ENCODE results near the gene CCDC187.
"Not testable (repeated sequence)": the region's sequence is repeated elsewhere in the genome, so short reads cannot be mapped to it uniquely, and the experiment has no call there.

The CCDC187 gene

GRCh38 chr9:136326761-136327303, 22.9 kb upstream of the CCDC187 start:
- no peak for DNase-seq (ENCODE audit: low spot score)

DNA sequence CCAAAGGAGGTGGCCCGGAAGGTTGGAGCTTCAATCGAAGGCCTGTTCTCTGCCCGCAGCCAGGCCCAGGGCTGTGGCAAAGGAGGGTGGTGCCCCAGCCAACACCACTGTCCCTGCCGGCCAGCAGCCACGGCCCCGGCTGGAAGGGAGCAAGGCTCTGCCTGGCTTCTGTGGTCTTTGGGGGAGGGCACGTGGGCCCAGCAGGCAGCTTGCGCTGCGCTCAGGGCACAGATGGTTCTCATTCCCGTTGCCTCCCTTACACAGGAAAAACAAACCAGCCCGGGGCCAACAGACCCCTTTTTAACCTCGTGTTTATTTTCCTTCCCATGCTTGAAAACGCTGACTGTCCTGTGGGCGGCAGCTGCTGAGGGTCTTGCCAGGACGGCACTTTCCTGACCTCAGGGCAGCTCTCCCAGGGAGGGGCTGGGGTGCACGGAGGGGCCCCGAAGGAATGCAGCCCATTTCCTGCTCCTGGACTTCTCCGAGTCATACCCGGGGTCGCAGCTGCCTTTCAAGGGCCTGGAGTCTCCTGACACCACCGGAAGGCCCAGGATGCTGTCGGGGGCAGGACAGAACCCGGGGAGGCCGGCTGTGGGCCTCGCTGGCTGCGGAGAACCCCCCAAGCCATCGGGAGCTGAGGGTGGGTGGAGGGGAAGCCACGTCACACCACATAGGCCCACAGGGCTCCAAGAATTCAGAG, 22.3 kb upstream of the CCDC187 start:
- no peak for DNase-seq (ENCODE audit: low spot score)

GRCh38 chr9:136325358-136325757, 21.5 kb upstream of the CCDC187 start:
- no peak for DNase-seq (ENCODE audit: low spot score)

DNA sequence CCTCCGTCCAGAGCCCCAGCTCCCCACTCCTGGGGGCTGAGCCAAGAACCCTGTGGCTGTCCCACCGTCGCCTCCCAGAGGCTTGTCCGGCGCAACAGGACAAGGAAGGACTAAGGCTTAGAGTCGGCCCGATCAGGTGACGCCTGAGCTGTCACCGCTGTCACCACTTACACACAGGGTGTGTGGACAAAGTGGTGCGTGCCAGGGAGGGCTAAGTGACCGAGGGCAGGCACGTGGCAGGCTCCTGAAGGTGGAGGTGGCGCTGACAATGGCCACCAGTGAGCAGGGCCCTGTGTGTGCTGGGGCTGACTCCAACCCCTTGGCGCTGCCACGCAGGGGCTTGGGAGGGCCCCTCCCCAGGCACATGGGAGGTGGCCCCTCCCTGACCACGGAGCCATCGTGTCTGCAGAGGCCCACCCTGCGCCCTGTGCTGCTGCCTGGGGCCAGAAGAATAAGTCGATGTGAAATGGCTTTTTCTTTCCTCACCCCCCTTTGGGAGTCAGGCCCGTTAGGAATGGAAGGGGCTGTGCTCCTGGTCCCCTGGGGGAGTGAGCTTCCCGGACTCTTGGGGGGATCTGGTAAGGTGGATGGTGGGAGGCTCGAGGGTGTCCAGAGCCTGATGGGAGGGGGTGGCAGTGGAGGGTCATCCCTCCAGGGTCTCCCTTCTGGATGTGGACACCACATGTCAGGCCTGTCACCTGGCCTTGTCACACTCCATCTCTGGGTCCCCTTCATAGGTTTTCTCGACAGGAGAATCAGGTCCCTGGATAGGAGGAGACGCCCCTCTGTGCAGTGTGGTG, 20.8 kb upstream of the CCDC187 start:
- DNase-seq (ENCODE audit: low spot score), result no peak

- DNase-seq (ENCODE audit: low spot score), result no peak
Measured at GRCh38 chr9:136323371-136323789, 19.5 kb upstream of the CCDC187 start.

GRCh38 chr9:136322756-136323330, 18.9 kb upstream of the CCDC187 start:
- no peak for DNase-seq (ENCODE audit: low spot score)

DNA sequence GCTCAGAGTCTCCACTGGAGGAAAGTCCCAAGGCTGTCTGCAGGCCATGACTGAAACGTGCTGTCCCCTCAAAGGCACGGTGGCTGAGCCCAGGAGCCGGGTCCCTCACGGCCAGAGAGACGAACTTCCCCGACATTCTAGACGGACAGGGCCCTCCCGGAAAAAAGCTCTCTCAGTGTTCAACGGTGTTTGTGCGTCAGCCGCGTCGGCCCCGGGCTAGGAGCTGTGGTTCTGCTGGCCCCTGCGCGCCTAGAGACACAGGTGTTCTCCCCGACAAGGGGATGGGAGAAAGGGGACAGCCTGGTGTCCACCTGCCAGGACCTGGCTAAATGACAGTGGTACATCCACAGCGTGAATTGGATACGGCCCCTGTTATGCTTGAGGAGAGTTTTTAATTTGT, 17.7 kb upstream of the CCDC187 start:
- DNase-seq (ENCODE audit: low spot score), result no peak

GRCh38 chr9:136320972-136321371, 17.1 kb upstream of the CCDC187 start:
- DNase-seq (ENCODE audit: low spot score), result not testable (repeated sequence)

DNA sequence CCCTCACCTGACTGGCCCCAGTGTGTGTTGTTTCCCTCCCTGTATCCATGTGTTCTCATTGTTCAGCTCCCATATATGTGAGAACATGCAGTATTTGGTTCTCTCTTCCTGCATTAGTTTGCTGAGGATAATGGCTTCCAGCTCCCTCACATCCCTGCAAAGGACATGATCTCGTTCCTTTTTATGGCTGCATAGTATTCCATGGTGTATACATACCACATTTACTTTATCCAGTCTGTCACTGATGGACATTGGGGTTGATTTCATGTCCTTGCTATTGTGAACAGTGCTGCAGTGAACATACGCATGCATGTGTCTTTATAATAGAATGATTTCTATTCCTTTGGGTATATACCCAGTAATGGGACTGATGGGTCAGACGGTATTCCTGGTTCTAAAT, 16.1 kb upstream of the CCDC187 start:
- DNase-seq (ENCODE audit: low spot score), result not testable (repeated sequence)

DNA sequence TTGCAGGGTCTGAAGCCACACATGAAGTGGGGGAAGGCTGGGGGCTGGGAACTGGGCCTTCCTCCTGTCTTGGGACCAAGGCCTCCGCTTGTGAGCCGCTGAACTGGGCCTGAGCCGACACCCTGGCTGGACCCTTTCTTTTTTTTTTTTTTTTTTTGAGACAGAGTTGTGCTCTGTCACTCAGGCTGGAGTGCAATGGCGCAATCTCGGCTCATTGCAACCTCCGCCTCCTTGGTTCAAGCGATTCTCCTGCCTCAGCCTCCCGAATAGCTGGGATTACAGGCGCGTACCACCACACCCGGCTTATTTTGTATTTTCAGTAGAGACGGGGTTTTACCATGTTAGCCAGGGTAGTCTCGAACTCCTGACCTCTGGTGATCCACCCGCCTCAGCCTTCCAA, 15.3 kb upstream of the CCDC187 start:
- not testable (repeated sequence) for DNase-seq (ENCODE audit: low spot score)

DNA sequence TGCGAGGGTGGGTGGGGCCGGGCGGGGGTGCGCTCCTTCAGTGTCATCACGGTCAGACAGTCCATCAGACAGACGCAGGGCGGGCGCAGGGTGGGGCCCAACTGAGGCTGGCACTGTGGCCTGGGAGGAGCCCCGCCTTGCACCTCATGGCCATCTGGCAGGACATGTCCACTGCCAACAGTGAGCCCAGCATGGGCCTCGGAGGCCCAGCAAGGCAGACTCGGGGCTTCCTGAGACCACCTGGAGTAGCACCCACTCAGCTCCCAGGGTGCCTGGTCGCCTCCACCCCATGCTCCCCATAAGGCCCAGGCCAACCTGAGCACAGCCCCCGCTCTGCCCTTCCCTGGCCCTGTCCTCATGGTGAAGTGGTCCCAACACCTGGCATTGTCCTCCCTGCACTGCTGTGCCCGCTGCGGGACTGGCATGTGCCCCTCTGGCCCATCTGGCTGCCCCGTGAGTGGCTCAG, 14.9 kb upstream of the CCDC187 start:
- no peak for DNase-seq (ENCODE audit: low spot score)

DNA sequence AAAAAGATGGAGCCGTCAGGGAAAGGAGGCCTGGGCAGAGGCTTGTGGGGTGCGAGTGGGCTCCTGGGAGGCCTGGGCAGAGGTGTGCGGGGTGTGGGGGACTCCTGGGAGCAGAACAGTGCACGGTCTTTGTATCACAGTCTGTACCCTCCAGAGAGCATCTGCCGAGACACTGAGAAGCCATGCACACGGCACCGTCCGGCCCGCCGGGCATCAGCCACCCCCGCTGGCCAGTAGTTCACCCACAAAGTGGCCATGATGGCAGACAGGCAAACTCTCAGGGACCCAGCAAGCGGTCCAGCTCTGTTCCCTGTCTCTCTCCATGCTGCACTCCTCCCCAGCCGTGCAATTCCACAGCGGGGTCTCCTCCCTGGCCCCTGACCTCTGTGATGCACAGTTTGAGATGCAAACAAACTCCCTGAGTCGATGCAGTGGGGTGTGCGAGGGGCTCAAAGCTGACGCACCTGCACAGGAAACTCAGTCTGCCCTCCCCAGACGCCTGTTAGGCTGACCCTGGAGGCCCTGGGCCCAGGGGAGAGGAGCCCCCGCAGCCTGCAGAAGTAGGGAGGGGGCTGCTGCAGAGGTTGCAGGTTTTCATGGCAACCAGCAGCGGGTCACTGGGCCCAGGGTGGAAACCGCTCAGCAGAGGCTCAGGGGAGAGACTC, 14.3 kb upstream of the CCDC187 start:
- DNase-seq (ENCODE audit: low spot score), result no peak

DNA sequence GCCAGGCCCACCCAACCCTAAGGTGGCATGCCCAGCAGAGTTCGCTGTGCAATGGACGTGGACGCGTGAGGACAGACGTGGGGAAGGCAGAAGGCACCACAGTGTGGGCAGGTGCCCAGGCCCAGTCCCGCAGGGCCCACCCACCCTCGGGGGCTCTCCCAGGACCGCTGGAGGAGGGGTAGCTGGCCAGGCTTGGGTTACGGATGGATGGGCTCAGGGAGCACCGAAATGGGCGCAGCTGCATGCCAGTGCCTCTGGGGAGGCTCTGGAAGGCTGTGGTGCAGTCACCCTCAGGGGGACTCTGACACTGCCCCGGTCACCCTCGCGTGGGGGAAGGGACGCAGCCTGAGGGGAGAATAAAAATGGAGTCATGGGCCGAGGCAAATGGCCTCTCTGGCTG, 13.8 kb upstream of the CCDC187 start:
- DNase-seq (ENCODE audit: low spot score), result no peak

- DNase-seq (ENCODE audit: low spot score), result no peak
Measured at GRCh38 chr9:136316896-136317676, 13.2 kb upstream of the CCDC187 start.

DNA sequence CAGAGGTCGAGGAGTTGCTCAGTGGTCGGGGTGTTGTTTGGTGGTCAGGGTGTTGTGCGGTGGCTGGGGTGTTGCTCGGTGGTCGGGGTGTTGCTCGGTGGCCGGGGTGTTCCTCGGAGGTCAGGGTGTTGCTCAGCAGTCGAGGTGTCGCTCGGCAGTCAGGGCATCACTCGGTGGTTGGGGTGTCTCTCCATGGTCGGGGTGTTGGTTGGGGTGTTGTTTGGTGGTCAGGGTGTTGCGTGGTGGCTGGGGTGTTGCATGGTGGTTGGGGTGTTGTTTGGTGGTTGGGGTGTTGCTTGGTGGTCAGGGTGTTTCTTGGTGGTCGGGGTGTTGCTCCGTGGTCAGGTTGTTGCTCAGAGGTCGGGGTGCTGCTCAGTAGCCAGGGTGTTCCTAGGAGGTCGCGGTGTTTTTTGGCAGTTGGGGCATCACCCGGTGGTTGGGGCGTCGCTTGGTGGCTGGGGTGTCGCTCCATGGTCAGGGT, 12.4 kb upstream of the CCDC187 start:
- DNase-seq (ENCODE audit: low spot score), result no peak

- DNase-seq (ENCODE audit: low spot score), result no peak
Measured at GRCh38 chr9:136314944-136315343, 11.1 kb upstream of the CCDC187 start.

DNA sequence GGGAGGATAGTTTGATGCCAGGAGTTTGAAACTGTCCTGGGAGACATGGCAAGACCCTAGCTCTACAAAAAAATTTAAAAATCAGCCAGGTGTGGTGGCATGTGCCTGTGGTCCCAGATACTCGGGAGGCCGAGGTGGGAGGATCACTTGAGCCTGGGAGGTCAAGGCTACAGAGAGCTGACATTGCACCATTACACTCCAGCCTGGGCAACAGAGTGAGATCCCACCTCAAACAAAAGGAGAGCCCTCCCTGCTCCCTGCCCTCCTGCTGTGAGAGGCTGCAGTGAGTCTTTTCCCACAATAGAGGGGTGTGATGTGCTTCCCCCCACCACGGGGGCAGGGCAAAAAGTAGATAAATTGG, 10.1 kb upstream of the CCDC187 start:
- DNase-seq (ENCODE audit: low spot score), result no peak

DNA sequence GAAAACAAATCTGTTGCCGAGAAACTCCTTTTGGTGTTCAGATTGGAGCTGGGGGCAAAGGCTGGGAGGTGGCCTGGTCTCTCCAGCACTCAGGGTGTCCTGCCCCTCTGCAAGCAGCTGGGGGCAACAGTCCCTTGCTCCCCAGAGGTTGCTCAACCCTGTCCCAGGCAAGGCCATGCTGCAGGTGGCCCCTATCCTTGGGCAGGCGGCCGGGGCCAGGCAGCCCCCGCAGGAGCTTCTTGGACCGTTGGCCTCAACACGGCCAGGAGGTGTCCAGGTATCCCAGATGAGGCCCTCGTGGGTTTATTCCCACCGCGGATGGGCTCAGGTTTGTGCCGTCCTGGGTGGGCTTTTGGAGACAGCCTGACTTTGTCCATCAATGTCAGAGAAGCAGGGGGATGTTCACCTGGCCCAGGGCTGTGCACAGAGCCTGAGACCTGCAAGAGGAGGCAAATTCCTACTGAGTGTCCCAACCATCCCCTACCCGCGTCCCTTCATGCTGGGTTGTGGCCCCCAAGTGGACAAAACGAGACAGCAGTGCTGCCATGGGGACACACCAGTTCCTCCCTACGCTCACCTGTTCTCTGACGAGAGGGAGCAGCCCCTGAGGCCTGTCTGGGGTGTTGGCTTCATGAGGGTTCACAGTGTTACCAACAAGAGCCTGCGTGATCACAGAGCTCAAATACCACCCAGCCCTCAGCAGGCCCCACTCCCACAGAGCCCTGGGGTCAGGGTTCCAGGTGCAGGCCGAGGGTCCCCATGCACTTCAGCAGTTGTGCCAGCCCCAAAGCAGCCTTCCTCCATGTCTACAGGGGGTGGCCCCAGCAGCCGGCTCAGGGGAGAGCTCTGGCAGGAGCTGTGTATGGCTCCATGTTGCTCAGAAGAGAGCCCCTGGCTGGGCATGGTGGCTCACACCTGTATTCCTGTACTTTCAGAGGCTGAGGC, 9.5 kb upstream of the CCDC187 start:
- DNase-seq (ENCODE audit: low spot score), result no peak

GRCh38 chr9:136312436-136312835, 8.5 kb upstream of the CCDC187 start:
- peak; percentile 9 for DNase-seq (ENCODE audit: low spot score)

DNA sequence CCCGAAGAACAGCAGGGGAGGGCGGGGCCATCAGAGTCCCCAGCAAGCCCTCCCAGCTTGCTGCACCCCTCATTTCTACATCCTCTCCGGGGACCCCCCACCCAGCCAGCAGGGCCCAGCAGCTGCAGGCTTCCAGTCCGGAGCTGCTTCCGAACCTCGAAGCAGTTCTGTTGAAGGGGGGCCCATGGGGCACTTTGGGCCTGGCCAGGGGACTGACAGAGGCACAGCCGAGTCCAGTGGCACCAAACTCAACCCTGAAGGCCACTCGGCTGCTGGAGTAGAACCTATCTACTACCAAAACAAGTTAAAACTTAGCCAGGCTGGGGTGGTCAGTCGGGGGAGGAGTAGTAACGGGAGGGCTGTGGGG, 8.1 kb upstream of the CCDC187 start:
- no peak for DNase-seq (ENCODE audit: low spot score)
